DMS53 treated with DMSO at 0.1 percent for 48 hours (cell line): ENCODE data around the gene TEX10.
"Not testable (repeated sequence)": the region's sequence is repeated elsewhere in the genome, so short reads cannot be mapped to it uniquely, and the experiment has no call there.

ENCODE experiments used
- DNase-seq: peaks from one replicate; lab custom pipeline; 2025; ENCODE audit not compliant: unreplicated experiment; lab: John Stamatoyannopoulos, UW

The TEX10 gene

GRCh38 chr9:100352727-100353505, at the start of gene TEX10:
TSS of gene TEX10 (minus strand) at chr9:100352942. CDS start at chr9:100349363, 3,579 bp downstream.
- DNase-seq, result peak; percentile 68

- DNase-seq, result no peak
Observed at GRCh38 chr9:100401042-100401441, 48.3 kb upstream of the TEX10 start.

GRCh38 chr9:100397529-100398266, 45.0 kb upstream of the TEX10 start:
- DNase-seq, result no peak

GRCh38 chr9:100396769-100397168, 44.0 kb upstream of the TEX10 start:
- DNase-seq, result no peak

GRCh38 chr9:100394816-100395215, 42.1 kb upstream of the TEX10 start:
- DNase-seq, result no peak

- no peak for DNase-seq
Observed at GRCh38 chr9:100394032-100394695, 41.4 kb upstream of the TEX10 start.

GRCh38 chr9:100392989-100393388, 40.2 kb upstream of the TEX10 start:
- DNase-seq, result not testable (repeated sequence)

GRCh38 chr9:100379862-100380261, 27.1 kb upstream of the TEX10 start:
- DNase-seq, result no peak

GRCh38 chr9:100377015-100377414, 24.3 kb upstream of the TEX10 start:
- no peak for DNase-seq

GRCh38 chr9:100375658-100376057, 22.9 kb upstream of the TEX10 start:
- DNase-seq, result no peak

- no peak for DNase-seq
Observed at GRCh38 chr9:100372648-100373047, 19.9 kb upstream of the TEX10 start.

GRCh38 chr9:100370064-100370723, 17.5 kb upstream of the TEX10 start:
- DNase-seq, result no peak

- DNase-seq, result no peak
Observed at GRCh38 chr9:100368672-100369071, 15.9 kb upstream of the TEX10 start.

GRCh38 chr9:100366121-100366520, 13.4 kb upstream of the TEX10 start:
- no peak for DNase-seq

GRCh38 chr9:100364013-100364412, 11.3 kb upstream of the TEX10 start:
- DNase-seq, result no peak

GRCh38 chr9:100359057-100359456, 6.3 kb upstream of the TEX10 start:
- DNase-seq, result no peak

- DNase-seq, result no peak
Observed at GRCh38 chr9:100357501-100357900, 4.8 kb upstream of the TEX10 start.

- peak; percentile 64 for DNase-seq
Observed at GRCh38 chr9:100355561-100355960, 2.8 kb upstream of the TEX10 start.

GRCh38 chr9:100354121-100354800, 1.5 kb upstream of the TEX10 start:
- DNase-seq, result no peak

GRCh38 chr9:100352201-100352726, 478 bp downstream of the TEX10 start:
- no peak for DNase-seq
